DMS 273 (cell line): ENCODE results near the gene SETD3.

Source experiments
- DNase-seq: peaks from one replicate; lab custom pipeline; 2025; ENCODE audit not compliant: unreplicated experiment; lab: John Stamatoyannopoulos, UW

Gene SETD3

GRCh38 chr14:99426265-99426664 is 54.4 kb downstream of the SETD3 start:
- DNase-seq: no peak

DNA sequence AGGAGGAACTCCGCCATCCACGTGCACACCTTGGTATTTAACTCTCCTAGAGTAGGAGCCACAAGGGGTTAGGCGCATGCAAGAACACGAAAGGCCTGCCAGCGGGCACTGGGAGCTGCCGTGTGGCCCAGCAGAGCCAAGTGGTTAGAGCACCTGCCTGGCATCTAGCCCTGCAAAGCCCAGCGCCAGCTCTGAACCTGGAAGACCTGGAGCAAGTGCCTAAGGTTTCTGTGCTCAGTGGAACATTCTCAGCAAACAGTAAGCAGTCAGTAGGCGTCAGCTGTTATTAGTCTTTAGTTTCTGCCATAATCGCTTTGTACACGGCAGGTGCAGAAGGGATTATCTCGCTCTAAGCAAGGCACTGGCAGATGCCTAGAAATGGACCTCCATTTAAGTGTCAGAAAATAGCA is 55.4 kb downstream of the SETD3 start:
- peak; percentile 59 for DNase-seq

GRCh38 chr14:99424306-99424877 is 56.3 kb downstream of the SETD3 start:
- DNase-seq: no peak

DNA sequence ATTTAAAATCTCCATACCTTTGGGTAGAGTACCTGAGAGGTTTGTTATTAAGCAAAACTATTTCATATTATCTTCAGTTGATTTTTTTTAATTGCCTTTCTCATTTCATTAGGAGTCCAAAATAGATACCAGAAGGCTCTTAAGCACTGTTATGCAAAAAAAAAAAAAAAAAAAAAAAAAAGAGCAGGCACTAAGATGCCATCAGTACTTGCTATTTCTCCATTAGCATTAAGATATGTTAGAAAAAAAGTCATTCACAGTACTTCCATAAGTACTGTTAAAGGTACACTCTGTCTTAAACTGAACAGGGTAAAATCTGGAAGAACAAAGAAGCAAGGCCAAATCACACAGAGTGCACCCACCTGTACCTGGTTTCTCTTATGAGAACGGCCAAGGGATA is 57.2 kb downstream of the SETD3 start:
- no peak for DNase-seq

- DNase-seq: no peak
Measured at GRCh38 chr14:99422228-99423010, 58.2 kb downstream of the SETD3 start.

DNA sequence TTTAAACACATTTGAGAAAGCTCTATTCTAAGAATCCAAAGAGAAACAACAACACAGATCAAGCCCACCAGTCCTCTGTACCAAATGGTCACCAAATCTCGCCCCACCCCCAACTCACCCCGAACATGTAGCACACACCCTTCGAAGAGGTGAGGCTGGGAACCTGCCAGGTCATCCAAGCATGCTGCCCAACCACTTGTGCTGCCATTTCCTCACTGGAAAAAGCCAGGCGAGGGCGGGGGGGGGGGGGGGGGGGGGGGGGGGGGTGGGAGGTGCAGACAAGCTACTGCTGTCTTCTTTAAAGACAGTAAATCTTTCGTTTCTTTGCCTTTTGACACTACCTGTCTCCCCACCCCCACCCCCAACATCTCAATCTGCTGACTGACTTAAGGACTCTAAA is 59.9 kb downstream of the SETD3 start:
- no peak for DNase-seq

DNA sequence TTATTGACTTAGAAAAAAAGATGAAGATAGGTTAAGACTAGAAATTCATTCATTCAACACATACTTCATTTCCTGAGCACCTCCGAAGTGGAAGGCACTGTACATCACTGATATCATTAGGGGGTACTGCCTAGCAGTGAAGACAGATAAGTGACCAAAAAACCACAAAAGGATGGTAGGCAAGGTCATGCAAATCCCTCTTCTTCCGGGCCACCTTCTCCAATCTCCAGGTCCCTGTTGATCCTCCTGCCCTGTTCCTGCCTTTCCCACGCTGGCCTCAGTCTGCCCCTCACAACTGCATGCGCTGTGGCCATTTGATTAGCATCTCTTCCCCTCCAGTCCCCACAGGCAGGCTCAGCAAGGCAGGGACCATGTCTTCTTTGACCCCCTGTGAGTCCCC is 60.8 kb downstream of the SETD3 start:
- no peak for DNase-seq

- DNase-seq: no peak
Measured at GRCh38 chr14:99418242-99418641, 62.4 kb downstream of the SETD3 start.

DNA sequence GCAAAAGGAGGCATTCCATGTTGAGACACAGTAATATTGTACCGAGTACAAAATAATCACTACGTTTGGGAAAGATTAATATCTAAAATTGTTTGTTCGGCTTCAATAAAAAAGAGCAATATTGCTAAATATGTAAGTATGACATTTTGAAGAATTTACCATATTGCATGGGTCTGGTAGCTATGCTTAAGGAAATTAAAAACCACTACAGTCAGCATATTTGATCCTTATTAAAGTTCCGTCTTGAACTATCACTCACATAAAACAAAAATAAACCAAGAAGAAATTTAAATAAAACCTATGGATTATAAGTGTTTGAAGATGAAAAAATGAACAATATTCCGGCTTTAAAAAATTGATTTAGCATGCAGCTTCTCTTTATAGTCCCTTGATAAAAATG is 63.8 kb downstream of the SETD3 start:
- no peak for DNase-seq

DNA sequence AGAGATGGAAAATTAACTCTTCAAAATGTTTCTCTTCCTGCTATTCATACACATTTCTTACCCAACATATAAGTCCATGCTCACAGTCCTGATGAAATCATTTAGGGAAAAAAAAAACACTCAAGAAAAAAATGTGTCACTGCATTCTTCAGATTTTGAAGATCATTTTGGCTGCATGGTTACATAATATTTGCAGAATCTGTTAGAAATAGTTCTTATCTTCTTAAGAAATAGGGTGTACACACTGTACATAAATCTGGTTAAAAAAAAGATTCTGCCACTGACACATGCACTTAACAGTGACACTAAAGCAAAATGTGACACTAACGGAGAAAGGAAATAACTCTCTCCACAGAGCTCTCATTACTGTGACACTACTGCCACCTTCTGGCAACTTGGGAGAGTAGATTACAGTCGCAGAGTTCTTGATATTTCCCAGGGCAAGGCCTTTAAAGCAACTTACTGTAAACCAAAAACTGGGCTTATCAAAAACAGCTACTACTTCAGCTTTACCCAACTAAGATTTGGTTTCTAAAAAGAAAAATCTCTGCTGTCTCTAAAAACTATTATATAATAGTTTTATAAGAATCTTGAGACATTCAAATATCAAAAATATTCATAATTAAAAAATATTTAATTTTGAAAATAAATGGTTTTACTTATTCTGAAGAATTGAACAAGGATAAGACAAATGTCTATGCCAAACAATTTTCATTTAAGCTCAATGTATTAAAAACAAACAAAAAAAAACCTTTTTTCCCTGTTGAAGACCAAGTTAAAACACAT is 65.0 kb downstream of the SETD3 start:
- peak; percentile 92 for DNase-seq

GRCh38 chr14:99413911-99414310 is 66.7 kb downstream of the SETD3 start:
- DNase-seq: no peak

- no peak for DNase-seq
Measured at GRCh38 chr14:99413172-99413571, 67.5 kb downstream of the SETD3 start.

GRCh38 chr14:99412117-99413061 is 68.3 kb downstream of the SETD3 start:
- DNase-seq: no peak

- DNase-seq: no peak
Measured at GRCh38 chr14:99410019-99410418, 70.6 kb downstream of the SETD3 start.

DNA sequence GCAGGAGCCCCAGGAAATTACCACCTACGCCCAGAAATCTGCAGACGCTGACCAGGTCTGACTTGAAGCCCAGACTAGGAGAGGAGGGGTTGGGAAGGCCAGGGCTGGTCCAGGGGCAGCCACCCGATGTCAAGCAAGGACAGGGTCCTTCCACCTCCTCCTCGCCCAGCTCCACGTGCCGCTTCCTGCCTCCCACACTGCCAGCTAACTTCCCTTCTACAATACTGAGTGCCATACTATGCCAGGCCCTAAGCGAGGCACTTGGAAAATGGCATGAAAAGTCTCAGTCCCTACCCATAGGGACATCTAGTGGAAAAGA is 71.7 kb downstream of the SETD3 start:
- no peak for DNase-seq

- DNase-seq: no peak
Measured at GRCh38 chr14:99408286-99408970, 72.2 kb downstream of the SETD3 start.

- no peak for DNase-seq
Measured at GRCh38 chr14:99407416-99407815, 73.2 kb downstream of the SETD3 start.

GRCh38 chr14:99402950-99403349 is 77.7 kb downstream of the SETD3 start:
- no peak for DNase-seq

DNA sequence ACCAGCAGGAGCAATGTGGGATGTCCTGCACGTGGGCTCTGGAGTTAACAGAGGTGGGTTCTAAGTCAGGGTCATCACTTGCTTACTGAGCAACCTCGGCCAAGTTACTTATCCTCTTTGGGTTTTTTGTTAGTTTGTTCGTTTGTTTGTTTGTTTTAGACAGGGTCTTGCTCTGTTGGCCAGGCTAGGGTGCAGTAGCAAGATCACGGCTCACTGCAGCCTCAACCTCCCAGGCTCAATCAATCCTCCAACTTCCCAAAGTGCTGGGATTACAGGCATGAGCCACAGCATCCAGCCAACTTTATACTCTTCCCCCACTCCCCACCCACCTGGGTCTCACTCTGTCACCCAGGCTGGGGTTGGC is 78.4 kb downstream of the SETD3 start:
- DNase-seq: no peak

DNA sequence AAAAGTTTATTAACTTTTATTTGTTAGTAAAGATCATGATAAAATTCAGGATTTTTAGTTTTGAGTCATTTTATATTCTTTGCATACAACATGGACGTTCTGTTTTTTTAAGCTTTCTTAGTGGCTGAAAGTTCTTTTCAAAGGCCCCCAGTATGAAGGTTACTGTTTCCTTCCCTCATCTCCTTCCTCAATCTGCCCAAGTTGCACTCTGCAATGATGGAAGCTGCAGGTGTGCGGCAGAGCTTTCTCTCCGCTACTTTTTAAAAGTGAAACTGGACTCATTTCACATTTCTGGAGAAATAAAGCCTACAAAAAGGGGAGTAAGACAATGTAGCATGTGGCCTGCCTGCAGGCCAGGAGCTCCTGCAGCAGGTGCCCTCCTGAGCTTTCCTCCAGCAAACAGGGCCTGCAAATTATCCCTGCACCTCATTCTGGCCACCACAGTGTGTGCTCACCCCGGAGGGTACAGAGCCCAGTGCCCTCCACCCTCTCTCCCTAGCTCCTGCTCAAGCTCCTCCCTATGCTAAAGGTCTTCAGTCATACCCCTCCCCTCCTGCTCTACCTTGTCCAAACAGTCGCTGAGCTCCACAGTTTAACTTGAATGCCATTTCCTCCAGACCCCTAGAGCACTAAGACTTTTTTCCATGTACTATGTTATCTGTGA is 78.9 kb downstream of the SETD3 start:
- no peak for DNase-seq
